ENCODE measurements around the gene DGLUCY. TPM values are rescaled to one million over a fixed set of nuclear protein-coding genes. Genes with fewer than 3 reads are reported as not detected.
"Not testable (repeated sequence)": the region's sequence is repeated elsewhere in the genome, so short reads cannot be mapped to it uniquely, and the experiment has no call there.

DGLUCY gene
- total RNA-seq, 1 donor from 2014 or later = 15.6 TPM

GRCh38 chr14:91263329-91263728, 149.5 kb downstream of the DGLUCY start:
- H3K27me3 Mint-ChIP-seq (ENCODE audit: low read depth) = peaks cover 47% of the 10 kb centered on the region
- H3K4me3 Mint-ChIP-seq = peak overlapping the region; percentile 36
- H3K9me3 Mint-ChIP-seq = no peaks in the 10 kb centered on the region

GRCh38 chr14:91264151-91265150, 150.6 kb downstream of the DGLUCY start:
- H3K27ac Mint-ChIP-seq (ENCODE audit: unreplicated experiment) = no peak overlapping the region
- no peak for DNase-seq (ENCODE audit: low read depth, low spot score)
- no peaks in the 10 kb centered on the region for H3K9me3 Mint-ChIP-seq

More at GRCh38 chr14:91263329-91263728, 149.5 kb downstream of the DGLUCY start:
- no peak for TF ChIP-seq CTCF (conservative IDR thresholded peaks at IDR 0.05)
- DNase-seq (ENCODE audit: low read depth, low spot score) = no peak
- Mint-ChIP-seq H3K4me1 (peaks cover 7% of the 10 kb centered on the region), H3K27ac (ENCODE audit: unreplicated experiment) (no peak overlapping the region), H3K36me3 (ENCODE audit: low read depth) (no peaks in the 10 kb centered on the region)

GRCh38 chr14:91265404-91265803, 151.5 kb downstream of the DGLUCY start:
- H3K4me1 Mint-ChIP-seq = peaks cover 17% of the 10 kb centered on the region
- H3K27me3 Mint-ChIP-seq (ENCODE audit: low read depth) = peaks cover 47% of the 10 kb centered on the region
- H3K27ac Mint-ChIP-seq (ENCODE audit: unreplicated experiment) = no peak overlapping the region
- H3K4me3 Mint-ChIP-seq = peak overlapping the region; percentile 51
- no peaks in the 10 kb centered on the region for H3K9me3 Mint-ChIP-seq
- DNase-seq (ENCODE audit: low read depth, low spot score) = no peak
- H3K36me3 Mint-ChIP-seq (ENCODE audit: low read depth) = no peaks in the 10 kb centered on the region
- TF ChIP-seq CTCF (conservative IDR thresholded peaks at IDR 0.05) = no peak

More at GRCh38 chr14:91264151-91265150, 150.6 kb downstream of the DGLUCY start:
- Mint-ChIP-seq H3K27me3 (ENCODE audit: low read depth) (peaks cover 47% of the 10 kb centered on the region), H3K4me3 (peak overlapping the region; percentile 70), H3K4me1 (peaks cover 12% of the 10 kb centered on the region), H3K36me3 (ENCODE audit: low read depth) (no peaks in the 10 kb centered on the region)
- TF ChIP-seq CTCF (conservative IDR thresholded peaks at IDR 0.05) = no peak

- DNase-seq (ENCODE audit: low read depth, low spot score); H3K36me3 Mint-ChIP-seq (ENCODE audit: low read depth); H3K27ac Mint-ChIP-seq (ENCODE audit: unreplicated experiment); H3K9me3 Mint-ChIP-seq; H3K4me3 Mint-ChIP-seq: not testable (repeated sequence)
- peaks cover 46% of the 10 kb centered on the region for H3K27me3 Mint-ChIP-seq (ENCODE audit: low read depth)
- peaks cover 17% of the 10 kb centered on the region for H3K4me1 Mint-ChIP-seq
Measured at GRCh38 chr14:91266276-91266675, 152.4 kb downstream of the DGLUCY start.

- Mint-ChIP-seq H3K27me3 (ENCODE audit: low read depth) (peaks cover 32% of the 10 kb centered on the region), H3K9me3 (no peaks in the 10 kb centered on the region), H3K27ac (ENCODE audit: unreplicated experiment) (no peak overlapping the region), H3K36me3 (ENCODE audit: low read depth) (peaks cover 2% of the 10 kb centered on the region), H3K4me1 (peaks cover 17% of the 10 kb centered on the region), H3K4me3 (no peak overlapping the region)
- TF ChIP-seq CTCF (conservative IDR thresholded peaks at IDR 0.05) = no peak
- no peak for DNase-seq (ENCODE audit: low read depth, low spot score)
Measured at GRCh38 chr14:91267965-91268437, 154.1 kb downstream of the DGLUCY start.
